NCI-H524 (cell line): Measurements from ENCODE around the gene ANKRD6.
"Not testable (repeated sequence)": the region's sequence is repeated elsewhere in the genome, so short reads cannot be mapped to it uniquely, and the experiment has no call there.

Experiments used
- DNase-seq, 2 experiments: peaks; one replicate each; lab custom pipeline; 2025; lab: John Stamatoyannopoulos, UW

ANKRD6 gene

DNA sequence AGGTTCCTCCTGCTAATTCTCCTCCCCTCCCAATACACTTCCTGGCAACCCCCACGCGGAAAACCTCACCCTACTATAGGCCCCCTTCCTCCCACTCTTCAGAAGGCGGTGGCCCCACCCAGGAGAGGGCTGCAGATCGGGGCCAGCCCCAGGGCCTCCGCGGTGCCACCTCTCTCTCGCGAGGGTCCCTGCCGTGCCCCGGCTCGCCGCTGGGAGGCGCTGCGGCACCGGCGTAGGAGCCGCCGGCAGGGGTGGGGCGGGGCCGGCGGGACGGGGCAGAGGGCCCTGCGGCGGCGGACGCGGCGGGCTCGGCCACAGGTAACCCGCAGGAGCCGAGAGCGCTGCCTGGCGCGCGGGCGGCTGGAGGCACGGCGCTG, at the start of gene ANKRD6:
Gene ANKRD6 (plus strand): TSS at position 278 of the 377 bp plus-strand sequence. CDS start 133,825 bp downstream, outside the sequence.
- DNase-seq: peak; percentile 19 to 69

DNA sequence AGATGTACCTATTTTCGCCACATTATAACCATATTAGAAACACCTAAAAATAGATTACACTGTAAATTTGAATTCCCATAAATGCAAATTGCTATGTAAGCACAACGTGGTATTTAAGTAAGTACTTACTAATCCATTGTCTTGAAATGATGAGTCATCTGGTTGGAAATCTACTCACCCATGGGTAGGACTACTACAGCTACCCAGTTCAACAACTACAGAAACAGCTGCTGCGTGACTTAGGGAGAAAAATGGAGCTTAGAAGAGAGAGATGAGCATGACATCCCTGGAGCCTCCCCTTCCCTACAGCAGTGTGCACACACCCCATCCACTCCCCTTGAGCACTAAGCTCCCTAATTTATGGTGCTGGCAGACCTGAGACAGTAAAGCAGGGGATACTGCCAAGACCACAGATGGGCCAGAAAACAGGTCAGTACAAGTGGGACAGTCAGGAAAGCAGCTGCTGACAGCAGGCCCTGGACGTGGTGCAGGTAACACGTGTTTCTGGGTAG, 47.7 kb upstream of the ANKRD6 start:
- peak; percentile 97 to 98 for DNase-seq

DNA sequence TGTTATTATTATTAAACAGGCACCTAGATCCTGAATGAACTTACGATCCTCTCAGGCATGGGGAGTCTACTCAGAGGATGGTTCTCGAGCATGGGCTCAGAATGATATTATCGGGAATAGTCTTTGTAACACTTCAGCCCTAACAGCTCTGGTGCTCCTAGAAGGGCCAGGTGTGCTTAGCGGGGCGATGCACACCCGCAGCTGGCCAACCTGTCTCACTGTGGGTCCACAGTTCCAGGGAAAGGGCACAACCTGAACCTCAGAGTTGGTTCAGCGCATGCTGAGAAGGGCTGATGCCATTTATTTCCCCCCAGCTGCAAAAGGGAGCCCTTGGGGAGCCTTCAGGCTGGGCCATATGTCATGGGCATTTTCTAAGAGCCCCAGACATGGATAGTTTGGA, 47.1 kb upstream of the ANKRD6 start:
- peak in 1 of 2 experiments; percentile 45 for DNase-seq

DNA sequence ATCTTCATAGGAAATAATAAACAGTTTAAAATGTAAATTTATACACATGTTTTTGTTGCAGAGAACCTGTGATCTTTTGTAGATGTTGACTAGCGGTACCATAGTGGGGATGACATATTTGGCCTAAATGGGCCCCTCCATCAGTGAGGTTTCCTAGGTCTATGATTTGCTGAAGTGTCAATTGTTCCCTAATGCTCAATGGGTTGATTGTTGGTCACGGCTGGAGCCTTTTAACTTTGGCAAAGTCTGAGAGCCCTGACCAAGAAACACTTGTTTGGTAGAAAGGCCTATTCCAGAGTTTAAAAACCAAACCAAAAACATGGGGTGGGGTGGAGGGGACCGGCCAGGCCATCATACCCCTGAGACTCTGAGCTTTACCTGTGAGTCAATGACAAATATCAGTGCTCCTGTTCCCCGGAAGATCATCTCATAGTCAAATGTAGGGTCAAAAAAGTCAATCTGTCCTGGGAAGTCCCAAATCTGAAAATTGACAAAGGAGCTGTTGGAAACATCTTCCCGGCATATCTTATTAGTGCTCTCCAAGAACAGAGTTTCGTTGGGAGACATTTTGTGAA, 45.9 kb upstream of the ANKRD6 start:
- no peak for DNase-seq

DNA sequence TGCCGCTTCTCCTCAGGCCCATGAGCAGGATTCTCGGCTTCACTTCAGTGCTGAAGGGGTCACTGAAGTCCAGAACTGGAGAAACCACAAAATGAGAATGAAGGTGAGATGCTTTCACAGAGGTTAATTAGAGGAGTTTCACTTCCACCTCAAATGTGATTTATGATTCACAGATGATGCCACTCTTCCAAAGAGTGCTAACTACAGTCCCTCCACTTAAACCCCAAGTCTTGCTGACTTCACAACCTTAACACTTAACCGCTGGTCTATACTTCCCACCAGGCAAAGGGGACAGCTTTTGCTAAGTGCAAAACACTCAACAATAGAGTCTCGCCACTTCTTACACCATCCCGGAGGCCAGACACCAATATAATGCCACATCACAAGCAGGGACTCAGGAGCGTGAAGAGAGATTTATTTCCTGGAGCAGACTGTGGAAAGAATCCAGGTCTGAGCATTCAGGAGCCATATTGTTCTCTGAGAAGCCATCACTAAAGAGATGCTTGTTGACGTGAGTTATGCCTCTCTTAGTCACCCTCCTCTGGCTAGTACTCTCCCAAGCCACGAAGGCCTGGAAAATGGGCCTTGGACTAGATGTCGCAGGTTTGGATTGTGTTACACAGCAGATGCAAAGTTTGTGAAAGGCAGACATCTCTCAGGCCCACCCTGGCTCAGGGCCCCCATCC, 45.3 kb upstream of the ANKRD6 start:
- DNase-seq: no peak

DNA sequence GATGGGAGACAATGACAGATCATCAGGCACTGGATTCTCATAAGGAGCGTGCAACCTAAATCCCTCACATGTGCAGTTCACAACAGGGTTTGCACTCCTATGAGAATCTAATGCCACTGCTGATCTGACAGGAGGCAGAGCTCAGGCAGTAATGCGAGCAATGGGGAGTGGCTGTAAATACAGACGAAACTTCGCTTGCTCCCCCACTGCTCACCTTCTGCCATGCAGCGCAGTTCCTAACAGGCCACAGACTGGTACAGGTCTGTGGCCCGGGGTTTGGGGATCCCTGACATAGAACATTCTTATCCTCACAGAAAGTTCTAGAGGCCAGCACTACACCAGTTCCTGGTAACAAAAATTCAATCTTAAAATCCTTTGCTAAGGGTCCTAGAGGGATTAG, 44.1 kb upstream of the ANKRD6 start:
- DNase-seq: no peak

DNA sequence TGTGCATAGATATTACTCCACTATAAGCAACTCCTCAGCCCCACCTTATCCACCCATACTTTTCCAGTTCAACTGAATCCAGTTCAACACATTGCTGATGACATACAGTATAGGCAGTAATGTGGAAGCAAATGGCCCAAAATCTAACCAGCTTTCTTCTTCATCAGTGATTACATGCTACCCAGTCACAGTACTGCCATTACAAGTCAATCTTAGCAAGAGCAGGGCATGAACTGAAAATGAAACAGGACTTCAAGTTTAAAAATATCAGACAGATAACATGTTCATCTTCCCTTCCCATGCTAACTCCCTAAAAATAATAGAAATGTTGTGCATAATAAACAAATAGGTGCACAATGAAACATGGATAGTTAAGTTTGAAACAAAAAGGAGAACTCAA, 40.1 kb upstream of the ANKRD6 start:
- DNase-seq: no peak

DNA sequence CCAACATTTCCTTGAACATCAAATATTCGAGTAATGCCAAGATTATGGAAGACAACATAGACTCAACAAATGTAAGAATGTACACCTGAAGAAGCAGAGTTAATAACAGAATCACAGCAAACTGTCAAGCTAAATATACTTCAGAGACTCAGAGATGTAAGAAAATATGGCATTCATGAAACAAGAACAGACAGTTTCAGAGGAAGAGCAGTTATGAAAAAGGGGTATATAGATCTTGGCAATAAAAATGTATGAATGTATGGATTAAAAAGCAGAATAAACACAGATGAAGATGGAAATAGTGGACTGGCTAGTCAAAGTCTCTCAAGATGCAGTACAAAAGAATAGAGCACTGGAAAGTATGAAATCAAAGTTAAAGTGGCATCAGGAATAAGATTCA, 39.3 kb upstream of the ANKRD6 start:
- DNase-seq: no peak

DNA sequence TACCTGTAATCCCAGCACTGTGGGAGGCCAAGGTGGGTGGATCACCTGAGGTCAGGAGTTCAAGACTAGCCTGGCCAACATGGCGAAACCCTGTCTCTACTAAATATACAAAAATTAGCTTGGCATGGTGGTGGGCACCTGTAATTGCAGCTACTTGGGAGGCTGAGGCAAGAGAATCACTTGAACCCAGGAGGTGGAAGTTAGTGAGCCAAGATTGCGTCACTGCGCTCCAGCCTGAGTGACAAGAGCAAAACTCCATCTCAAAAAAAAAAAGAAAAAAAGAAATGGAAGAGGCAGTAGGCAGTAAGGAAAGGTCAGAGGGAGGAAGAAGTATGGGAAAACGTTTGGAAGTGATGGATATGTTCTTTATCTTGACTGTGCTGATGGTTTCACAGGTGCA, 35.1 kb upstream of the ANKRD6 start:
- DNase-seq: not testable (repeated sequence)

DNA sequence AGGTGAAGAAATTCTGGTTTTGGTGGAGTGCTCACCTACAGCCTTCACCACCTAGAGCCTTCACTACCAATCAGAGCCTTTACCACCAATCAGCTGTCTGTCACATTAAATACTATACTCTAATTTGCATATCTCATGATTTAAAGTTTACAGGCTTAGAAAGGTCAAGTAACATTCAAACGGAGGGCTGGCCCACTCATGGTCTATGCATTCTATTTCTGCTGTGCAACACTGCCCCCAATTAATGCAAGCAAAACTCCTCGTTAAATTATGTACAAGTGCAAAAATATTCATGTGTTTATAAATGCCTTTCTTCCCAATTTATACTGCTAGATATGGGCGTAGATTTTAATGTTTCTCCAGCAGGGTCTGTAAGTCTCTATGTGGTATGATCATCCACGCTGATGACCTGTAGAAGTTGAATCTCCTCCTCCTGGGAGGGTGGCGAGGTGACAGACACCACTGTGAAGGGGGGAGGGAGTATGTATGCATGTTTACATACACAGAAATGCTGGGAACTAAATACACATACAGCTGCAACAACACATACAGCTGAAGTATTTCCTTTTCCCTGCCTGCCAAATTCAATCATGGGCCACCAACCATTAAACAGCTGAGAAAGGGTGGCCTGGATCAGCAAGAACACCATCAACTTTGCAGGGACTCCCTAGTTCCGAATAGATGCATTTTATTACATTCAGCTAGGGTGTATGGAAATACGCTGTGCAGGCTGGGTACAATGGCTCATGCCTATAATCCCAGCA, 34.0 kb upstream of the ANKRD6 start:
- no peak for DNase-seq

DNA sequence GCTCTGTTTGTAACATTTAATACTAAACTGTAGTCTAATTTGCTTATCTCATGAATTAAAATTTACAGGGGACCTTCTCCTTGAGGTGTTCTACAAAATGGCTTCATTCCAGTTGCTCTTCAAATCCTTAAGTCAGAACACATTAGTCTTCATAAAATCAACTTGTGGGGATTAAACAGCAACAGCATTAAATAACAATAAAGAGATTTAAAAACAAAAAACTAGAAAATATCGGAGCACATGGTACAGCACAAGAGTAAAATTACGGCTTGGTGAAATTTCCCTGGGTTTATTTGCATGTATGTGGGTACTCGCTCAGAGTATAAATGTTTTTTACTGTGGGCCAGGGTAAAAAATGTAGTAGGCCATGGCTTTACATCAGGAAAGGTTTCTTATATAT, 32.9 kb upstream of the ANKRD6 start:
- DNase-seq: no peak

DNA sequence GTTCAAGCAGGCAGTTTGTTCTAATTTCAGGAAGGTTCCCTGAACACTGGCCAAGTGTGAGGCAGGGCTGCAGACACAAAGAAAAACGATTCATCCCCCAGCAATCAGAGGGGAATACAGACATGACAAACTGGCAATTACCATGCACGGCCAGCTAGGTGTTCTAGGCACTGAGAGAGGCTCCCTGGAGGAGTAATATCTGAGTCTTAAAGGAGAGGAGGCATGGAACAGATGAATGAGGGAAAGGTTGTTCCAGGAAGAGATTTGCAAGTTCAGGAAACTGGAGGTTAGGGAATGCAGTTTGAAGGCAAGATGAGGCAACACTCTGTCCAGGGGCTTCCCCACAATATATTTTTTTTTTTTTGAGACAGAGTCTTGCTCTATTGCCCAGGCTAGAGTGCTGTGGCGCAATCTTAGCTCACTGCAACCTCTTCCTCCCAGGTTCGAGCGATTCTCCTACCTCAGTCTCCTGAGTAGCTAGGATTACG, 32.0 kb upstream of the ANKRD6 start:
- no peak for DNase-seq

DNA sequence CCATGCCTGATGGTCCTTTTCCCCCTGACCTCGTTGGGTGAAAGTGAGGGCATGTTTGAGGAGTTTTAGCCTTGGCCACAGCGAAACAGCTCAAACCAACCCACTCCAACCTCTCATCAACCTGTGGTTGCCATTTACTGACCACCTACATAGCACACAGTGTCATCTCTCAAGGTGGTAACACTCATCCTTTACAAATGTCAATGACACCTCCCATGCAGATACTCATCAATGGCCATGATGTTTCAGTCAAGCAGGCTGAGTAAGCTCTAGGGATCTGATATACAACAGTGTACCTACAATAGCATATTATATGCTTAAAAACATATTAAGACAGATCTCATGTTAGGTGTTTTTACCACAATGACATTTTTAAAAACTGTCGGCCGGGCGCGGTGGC, 30.2 kb upstream of the ANKRD6 start:
- DNase-seq: no peak

DNA sequence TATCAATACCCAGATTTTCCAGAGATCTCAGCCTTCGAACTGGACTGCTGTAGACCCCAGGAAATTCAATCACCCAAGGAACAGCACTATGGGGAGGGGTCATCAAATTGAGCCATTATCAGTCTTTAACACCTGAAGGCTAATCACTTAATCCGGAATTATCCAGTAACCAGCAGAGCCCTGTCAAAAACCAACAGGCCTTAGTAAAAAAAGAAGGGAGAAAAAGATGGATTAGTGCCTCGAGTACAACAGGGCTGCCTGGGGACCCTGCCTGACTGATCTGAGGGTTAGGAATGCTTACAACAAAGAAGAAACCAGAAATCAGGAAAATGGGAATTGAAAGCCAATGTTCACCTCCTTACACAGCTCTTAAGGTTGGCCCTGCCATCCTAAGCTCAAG, 28.4 kb upstream of the ANKRD6 start:
- DNase-seq: peak in 1 of 2 experiments; percentile 28

DNA sequence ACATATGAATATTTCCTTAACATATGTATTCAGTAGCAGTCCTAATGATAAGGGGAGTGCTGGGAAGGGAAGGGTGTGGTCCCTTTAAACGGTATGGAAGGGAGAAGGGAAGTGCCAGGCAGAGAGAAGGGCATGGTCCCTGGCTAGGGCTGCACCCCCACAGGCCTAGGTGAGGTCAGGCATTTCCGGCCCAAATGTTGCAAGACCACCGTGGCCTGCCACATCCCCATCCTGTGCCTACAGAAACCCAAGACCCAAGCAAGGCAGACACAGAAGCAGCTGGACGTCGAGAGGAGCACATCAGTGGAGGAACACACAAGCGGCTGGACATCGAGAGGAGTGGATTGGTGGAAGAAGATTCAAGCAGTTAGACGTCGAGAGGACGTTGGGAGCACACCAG, 26.8 kb upstream of the ANKRD6 start:
- DNase-seq: no peak

DNA sequence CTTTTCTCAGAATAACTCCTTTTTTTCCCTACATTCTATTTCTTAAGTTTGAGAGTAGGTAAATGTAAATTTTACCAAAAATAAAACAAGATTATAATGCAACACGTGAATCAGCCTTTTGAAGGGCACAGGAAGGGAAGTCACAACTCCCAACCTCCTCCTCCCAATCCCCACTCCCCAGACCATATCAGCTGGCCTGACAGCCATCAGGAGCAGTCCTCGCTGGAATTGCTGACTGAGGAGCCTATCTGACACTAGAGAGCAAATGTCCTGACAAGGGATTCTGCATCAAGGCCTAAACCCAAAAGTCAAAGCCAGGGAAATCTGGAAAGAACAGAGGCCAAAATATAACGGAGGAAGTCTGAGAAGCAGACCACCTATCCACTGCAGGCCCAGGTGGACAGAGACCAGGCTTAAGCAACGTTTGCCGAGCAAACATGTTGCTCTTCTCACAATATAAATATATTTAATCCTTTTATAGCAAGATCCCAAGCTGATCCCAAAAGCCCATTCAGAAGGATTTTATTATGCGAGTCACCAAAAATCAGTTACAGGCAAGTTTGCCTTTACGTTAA, 23.4 kb upstream of the ANKRD6 start:
- peak in 1 of 2 experiments; percentile 17 for DNase-seq

DNA sequence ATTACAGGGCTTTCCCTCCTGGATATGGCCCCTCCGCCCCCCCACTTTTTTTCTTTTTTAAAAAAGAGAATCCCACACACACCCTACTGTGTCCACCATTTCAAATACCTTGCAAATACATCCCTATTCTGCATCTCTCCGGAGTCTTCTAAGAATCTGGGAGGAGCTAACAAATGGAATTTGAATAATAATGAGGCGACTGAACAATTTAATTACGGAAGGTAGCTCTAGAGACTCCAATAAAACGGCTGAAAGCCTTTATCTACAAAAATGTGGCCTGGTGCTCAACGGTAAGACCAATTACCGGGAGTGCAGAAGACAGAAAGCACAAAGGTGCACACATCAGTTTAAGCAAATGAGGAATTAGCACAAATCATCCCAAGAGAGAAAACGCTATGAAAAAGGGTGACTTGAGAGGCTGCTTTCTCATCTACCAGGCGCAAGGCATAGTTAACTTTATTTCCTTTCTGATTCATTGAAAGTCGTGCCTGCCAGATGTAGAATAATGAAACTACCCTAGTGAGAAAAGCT, 22.7 kb upstream of the ANKRD6 start:
- DNase-seq: no peak

DNA sequence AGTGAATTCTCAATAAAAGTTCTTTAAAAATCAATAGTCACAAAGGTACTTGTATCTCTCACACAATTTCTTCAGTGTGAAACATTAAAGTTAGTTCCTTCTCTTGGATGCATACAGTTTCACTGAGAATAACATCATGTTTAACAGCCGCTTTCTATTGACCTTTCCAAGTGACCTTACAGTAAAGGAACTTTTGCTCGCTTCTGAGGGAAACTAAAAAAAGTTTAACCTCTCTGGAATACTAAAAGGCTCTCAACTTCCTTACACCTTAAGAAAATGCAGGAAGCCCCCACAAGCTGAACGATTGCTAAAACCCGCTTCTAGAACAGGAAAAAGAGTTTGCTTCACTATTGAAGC, 22.2 kb upstream of the ANKRD6 start:
- DNase-seq: no peak

DNA sequence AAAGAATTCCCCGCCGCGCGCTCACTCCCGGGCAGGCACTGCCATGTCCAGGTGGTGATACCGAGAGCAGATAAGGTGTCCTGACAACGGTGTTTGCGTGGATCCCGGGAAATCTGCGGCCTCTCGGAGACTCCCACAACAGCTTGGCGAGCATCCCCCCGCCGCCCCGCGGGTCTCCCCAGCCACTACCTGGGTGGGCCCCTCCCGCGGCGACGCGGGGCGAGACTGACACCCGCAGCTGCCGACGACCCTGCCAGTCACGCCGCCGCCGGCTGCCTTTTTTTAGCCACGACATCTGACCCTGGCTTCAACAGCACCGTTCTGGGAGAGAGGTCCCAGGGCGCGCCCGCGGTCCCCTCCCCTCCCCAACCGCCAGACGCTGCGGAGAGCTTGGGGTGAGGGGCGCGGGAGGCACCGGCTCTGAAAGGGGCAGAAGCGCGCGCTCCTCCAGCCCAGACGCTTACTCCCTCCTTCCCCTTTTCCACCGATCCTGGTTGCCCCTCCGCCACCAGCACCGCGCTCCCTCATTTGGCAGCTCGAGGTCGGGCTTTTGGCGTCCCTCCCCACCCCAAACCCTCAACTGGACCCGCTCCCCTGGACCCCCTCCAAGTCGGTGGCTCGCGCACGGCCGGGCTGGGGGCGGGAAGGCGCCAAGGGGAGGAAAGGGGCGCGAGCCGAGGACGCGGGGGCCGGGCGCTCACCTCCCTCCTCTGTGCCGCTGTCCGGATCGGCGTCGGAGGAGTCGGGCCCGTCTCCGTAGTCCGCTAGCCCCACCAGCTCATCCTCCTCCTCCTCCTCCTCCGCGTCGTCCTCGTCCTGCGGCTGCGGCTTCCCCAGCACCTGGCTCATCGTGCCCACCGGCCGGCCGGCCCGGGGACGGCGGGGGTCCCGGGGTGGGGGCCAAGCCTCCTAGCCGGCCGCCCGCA, 21.5 kb upstream of the ANKRD6 start:
- peak in 1 of 2 experiments; percentile 56 for DNase-seq

DNA sequence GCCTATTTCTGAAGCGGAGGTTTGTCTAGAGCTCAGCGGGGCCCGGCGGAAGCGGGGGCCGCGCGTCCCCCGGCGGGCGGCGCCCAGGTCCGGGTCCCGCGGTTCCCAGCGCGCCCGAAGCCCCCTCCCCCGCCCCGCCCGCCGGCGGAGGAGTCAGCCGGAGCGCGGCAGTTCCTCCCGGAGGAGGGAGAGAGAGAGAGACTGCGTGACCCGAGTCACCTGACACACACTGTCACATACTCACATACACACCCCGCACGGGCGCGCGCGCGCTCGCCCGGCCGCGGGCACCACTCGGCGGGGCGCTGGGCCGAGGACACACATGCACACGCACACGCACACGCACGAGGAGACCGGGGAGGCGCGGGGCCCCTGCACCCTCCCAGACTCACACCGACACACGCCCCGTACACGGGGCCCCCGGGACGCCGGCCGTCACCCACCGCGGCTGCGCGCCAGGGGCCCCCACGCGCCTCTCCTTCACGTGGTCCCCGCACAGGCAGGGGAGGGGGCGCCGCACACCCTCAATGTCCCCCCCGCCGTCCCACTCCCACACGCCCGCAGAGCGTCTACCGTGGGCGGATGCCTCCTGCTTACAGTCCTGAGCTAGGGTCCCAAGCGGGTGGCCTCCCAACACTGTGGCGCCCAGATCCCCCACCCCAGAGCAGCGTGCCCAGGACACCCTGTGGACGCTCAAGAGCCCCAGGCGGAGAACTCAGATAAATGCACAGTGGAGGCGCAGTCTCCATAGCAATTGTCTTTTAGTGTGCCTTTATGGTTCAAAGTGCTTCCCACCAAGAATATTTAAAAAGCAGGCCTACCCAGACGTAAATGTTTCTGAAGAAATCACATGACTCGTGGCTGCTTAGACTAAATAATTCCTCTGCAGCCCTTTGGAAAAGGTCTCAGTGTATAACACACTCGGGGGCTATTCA, 20.6 kb upstream of the ANKRD6 start, which contains the start of gene RRAGD:
Gene RRAGD (minus strand): TSS at position 203 of the 935 bp plus-strand sequence. CDS start 280 bp downstream, outside the sequence.
- peak; percentile 65 to 82 for DNase-seq
